Panc1 (cell line): Measurements from ENCODE around the gene UROC1.

Experiments
- POLR2AphosphoS5 ChIP-seq: IDR thresholded peaks from 2 replicates; pipeline ENCODE4 v1.6.1; 2012; ENCODE audit warnings: mild to moderate bottlenecking, low read depth, low read length, moderate library complexity
- TCF7L2 ChIP-seq: IDR thresholded peaks from 2 replicates; pipeline ENCODE4 v1.6.1; 2011; ENCODE audit warnings: mild to moderate bottlenecking, low read depth, low read length, inconsistent platforms
- TF ChIP-seq, protein P1 (sequence below): fragments of 450-650 bp; IDR thresholded peaks from 2 replicates; pipeline ENCODE4 v1.5.1; 2017; ENCODE audit warnings: mild to moderate bottlenecking

DNA sequence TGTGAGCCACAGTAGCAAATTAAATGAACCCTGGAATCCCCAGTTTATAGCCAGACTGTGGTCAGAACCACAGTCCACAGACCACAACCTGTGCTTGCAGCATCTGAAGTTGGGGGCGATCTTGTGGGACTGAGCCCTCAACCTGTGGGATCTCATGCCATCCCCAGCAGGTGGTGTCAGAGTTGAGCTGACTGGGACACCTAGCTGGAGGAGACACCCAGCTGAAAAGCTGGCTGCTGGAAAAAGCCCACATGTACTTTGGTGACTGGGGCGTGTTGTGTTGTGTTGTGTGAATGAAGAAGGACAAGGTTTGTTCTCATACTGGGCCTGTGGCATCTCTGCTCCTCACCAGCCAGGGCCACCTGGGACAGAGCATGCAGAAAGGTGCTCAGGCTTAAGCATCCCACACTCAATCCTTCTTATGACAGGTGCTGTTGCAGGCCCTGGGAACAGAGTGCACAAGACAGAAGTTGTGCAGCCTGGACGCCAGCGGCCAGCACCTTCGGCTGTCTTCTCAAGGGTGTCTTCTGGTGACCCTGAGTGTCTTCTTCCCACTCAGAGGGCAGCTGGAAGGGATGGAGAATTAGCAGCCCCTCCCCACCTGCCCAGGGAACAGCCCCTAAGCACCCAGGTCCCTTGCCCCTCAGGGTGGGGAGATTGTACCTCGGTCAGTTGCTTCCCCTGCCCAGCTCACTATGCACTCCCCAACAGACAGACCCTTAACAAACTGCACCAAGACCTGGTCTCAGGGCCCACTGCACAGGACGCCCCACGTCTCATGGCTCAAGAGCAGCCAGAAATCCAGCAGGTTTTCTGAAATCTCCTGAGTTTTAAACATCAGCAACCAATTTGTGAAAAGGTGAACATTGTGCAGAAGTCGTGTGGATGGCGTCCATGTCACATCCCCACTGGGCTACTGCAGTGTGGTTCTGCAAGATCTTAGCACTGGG is 2.2 kb upstream of the UROC1 start:
- TF ChIP-seq, protein P1, sequence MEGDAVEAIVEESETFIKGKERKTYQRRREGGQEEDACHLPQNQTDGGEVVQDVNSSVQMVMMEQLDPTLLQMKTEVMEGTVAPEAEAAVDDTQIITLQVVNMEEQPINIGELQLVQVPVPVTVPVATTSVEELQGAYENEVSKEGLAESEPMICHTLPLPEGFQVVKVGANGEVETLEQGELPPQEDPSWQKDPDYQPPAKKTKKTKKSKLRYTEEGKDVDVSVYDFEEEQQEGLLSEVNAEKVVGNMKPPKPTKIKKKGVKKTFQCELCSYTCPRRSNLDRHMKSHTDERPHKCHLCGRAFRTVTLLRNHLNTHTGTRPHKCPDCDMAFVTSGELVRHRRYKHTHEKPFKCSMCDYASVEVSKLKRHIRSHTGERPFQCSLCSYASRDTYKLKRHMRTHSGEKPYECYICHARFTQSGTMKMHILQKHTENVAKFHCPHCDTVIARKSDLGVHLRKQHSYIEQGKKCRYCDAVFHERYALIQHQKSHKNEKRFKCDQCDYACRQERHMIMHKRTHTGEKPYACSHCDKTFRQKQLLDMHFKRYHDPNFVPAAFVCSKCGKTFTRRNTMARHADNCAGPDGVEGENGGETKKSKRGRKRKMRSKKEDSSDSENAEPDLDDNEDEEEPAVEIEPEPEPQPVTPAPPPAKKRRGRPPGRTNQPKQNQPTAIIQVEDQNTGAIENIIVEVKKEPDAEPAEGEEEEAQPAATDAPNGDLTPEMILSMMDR = no peak
- TF ChIP-seq TCF7L2 = no peak
- no peak for TF ChIP-seq POLR2AphosphoS5
